Measurements from ENCODE around the gene KRTAP10-12. TPM values are rescaled to one million over a fixed set of nuclear protein-coding genes. Genes with fewer than 3 reads are reported as not detected.

The KRTAP10-12 gene
- total RNA-seq, 1 experiment from 2014 or later, result not detected

DNA sequence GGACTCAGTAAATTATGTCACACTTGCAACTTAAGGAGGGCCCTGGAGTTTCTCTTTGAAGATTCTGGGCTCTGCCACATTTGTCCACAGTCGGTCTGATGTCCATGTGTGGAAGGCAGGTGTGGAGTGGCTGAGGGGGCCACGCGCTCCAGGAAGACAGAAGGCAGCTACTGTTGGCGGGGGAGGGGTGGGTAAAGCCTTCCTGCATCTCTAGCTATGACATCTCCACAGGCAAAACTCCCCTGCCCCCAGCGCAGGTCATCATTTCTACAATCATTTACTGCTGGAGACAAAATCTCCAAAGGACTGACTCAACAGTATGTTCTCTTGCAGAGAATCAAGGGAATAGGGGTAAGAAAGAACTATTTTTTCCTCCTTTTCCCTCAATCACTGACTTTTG, 25.8 kb downstream of the KRTAP10-12 start:
- Histone ChIP-seq H2AFZ (ENCODE audit: low read depth, low read length, poor library complexity, severe bottlenecking) (no peak overlapping the region), H3K9me2 (ENCODE audit: insufficient read depth) (no peaks in the 10 kb centered on the region), H4K20me1 (ENCODE audit: insufficient read depth) (no peaks in the 10 kb centered on the region), H3K4me1 (ENCODE audit: control insufficient read depth in 1 of 2, insufficient read depth in 2 of 2, low read length in 2 of 2) (no peaks in the 10 kb centered on the region), H3K79me2 (ENCODE audit: insufficient read depth, low read length) (no peaks in the 10 kb centered on the region), H3K27ac (ENCODE audit: low read depth, low read length) (no peak overlapping the region), H3K9ac (ENCODE audit: low read length) (no peak overlapping the region), H3K27me3 (ENCODE audit: insufficient read depth, low read length) (peaks cover 3% of the 10 kb centered on the region; the same call in 1 of the 2 replicates), H3K36me3 (ENCODE audit: control insufficient read depth in 1 of 2, insufficient read depth in 2 of 2, low read length in 2 of 2) (no peaks in the 10 kb centered on the region), H3K9me3 (ENCODE audit: control insufficient read depth in 1 of 2, insufficient read depth in 1 of 2, low read depth in 1 of 2, low read length in 2 of 2) (no peaks in the 10 kb centered on the region), H3K4me2 (ENCODE audit: low read length) (no peak overlapping the region), H3K4me3 (replicated peaks in 1 of 2; ENCODE audit: low read depth in 1 of 2, low read length in 2 of 2) (no peak overlapping the region)
- no peak for DNase-seq (ENCODE audit: low read depth, low spot score)
- ChIA-PET POLR2A (no interaction called here), CTCF (no interaction called here), RAD21 (ENCODE audit: low non-redundant PET in 1 of 2, low total read pairs in 2 of 2, uncharacterized antibody in 2 of 2, unreplicated experiment in 2 of 2) (no interaction called here)
- no TSS peak for BruUV-seq (replicated peaks)
- intact Hi-C loops (cut with micrococcal nuclease), result no loop called here
- ATAC-seq, result no peak
- TF ChIP-seq, protein P1, sequence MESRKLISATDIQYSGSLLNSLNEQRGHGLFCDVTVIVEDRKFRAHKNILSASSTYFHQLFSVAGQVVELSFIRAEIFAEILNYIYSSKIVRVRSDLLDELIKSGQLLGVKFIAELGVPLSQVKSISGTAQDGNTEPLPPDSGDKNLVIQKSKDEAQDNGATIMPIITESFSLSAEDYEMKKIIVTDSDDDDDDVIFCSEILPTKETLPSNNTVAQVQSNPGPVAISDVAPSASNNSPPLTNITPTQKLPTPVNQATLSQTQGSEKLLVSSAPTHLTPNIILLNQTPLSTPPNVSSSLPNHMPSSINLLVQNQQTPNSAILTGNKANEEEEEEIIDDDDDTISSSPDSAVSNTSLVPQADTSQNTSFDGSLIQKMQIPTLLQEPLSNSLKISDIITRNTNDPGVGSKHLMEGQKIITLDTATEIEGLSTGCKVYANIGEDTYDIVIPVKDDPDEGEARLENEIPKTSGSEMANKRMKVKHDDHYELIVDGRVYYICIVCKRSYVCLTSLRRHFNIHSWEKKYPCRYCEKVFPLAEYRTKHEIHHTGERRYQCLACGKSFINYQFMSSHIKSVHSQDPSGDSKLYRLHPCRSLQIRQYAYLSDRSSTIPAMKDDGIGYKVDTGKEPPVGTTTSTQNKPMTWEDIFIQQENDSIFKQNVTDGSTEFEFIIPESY (IDR thresholded peaks at IDR 0.05; ENCODE audit: extremely low read depth, insufficient replicate concordance, low read length), result no peak
- TF ChIP-seq, protein P2, sequence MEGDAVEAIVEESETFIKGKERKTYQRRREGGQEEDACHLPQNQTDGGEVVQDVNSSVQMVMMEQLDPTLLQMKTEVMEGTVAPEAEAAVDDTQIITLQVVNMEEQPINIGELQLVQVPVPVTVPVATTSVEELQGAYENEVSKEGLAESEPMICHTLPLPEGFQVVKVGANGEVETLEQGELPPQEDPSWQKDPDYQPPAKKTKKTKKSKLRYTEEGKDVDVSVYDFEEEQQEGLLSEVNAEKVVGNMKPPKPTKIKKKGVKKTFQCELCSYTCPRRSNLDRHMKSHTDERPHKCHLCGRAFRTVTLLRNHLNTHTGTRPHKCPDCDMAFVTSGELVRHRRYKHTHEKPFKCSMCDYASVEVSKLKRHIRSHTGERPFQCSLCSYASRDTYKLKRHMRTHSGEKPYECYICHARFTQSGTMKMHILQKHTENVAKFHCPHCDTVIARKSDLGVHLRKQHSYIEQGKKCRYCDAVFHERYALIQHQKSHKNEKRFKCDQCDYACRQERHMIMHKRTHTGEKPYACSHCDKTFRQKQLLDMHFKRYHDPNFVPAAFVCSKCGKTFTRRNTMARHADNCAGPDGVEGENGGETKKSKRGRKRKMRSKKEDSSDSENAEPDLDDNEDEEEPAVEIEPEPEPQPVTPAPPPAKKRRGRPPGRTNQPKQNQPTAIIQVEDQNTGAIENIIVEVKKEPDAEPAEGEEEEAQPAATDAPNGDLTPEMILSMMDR (IDR thresholded peaks at IDR 0.05 in 2 of 3, conservative IDR thresholded peaks at IDR 0.05 in 1 of 3; ENCODE audit: borderline replicate concordance in 1 of 3, insufficient read depth in 1 of 3, low read depth in 2 of 3, low read length in 2 of 3), result no peak
- no peak for TF ChIP-seq ELF1 (IDR thresholded peaks at IDR 0.05; ENCODE audit: borderline replicate concordance, low read depth)
- TF ChIP-seq YY1 (IDR thresholded peaks at IDR 0.05; ENCODE audit: extremely low read depth, insufficient replicate concordance, low read depth, low read length), result no peak
